K562 (cell line): Measurements from ENCODE around the gene PTPN14. TPM values are rescaled to one million over a fixed set of nuclear protein-coding genes. Genes with fewer than 3 reads are reported as not detected.

ENCODE experiments used
- ATAC-seq: fragments of 200-7000 bp; cut with Tn5 transposase; 3 replicates; pipeline ENCODE4 v1.9.1; 2020; ENCODE audit warnings: moderate library complexity
- BruUV-seq: library from RNA; stranded (reverse); fragments of 400-500 nt; replicated peaks from 2 replicates; lab custom pipeline; 2021; lab: Mats Ljungman, UMichigan
- CTCF ChIA-PET: fragments of 300-600 bp; formaldehyde crosslinking; extraction: SDS; loops from one replicate; lab custom pipeline; 2021; ENCODE audit warnings: low intra/inter-chr PET ratio; lab: Yijun Ruan, JAX
- POLR2A ChIA-PET: fragments of 300-600, 350-650 bp; sonication (Branson Sonifier 250); formaldehyde crosslinking; extraction: SDS; loops from one replicate; lab custom pipeline; 2021; ENCODE audit warnings: antibody characterized with exemption, inconsistent platforms; lab: Yijun Ruan, JAX
- DNase-seq, 4 experiments: peaks; one replicate each; pipeline versions ENCODE4 v3.0.0 to v3.0.0-alpha.2; 2011 to 2018; ENCODE audit warnings: low spot score in 3 of 4, mixed read lengths in 3 of 4; ENCODE audit errors: extremely low read depth in 1 of 4
- FAIRE-seq: peaks from 2 replicates; lab custom pipeline; 2011; peaks lifted over from hg19 to GRCh38; lab: Jason Lieb, UNC
- H2AFZ ChIP-seq: 2 replicates; pipeline ENCODE4 v1.6.0; 2011; ENCODE audit warnings: low read depth, low read length, control low read depth, inconsistent platforms
- H3K27ac ChIP-seq: fragments of 200-600 bp; 3 replicates; pipeline ENCODE4 v1.8.0; 2011; ENCODE audit warnings: low read depth, mild to moderate bottlenecking, control low read depth, inconsistent platforms, low read length, moderate library complexity, mixed read lengths; ENCODE audit errors: extremely low read depth
- H3K27me3 ChIP-seq, 2 experiments: fragments of 300-600 bp in 1 of 2; 2 replicates in 1 of 2; 3 replicates in 1 of 2; pipeline versions ENCODE4 v1.6.0 to v1.8.0; 2011; ENCODE audit warnings: inconsistent platforms in 2 of 2, low read length in 2 of 2, mild to moderate bottlenecking in 1 of 2, mixed read lengths in 1 of 2, moderate library complexity in 1 of 2; ENCODE audit not compliant: control insufficient read depth in 2 of 2, insufficient read depth in 2 of 2
- H3K36me3 ChIP-seq: fragments of 300-600 bp; 3 replicates; pipeline ENCODE4 v1.8.0; 2011; ENCODE audit warnings: mild to moderate bottlenecking, low read length, inconsistent platforms; ENCODE audit not compliant: control insufficient read depth, insufficient read depth
- H3K4me1 ChIP-seq, 2 experiments: fragments of 200-600 bp in 1 of 2; replicated peaks in 1 of 2; 2 replicates in 1 of 2; 3 replicates in 1 of 2; pipeline versions ENCODE4 v1.5.1 to v1.8.0; 2011; ENCODE audit warnings: inconsistent platforms in 2 of 2, low read length in 2 of 2, mild to moderate bottlenecking in 1 of 2, mixed read lengths in 1 of 2, moderate library complexity in 1 of 2; ENCODE audit not compliant: control insufficient read depth in 2 of 2, insufficient read depth in 2 of 2
- H3K4me2 ChIP-seq: 2 replicates; pipeline ENCODE4 v1.6.1; 2011; ENCODE audit warnings: low read length, control low read depth, inconsistent platforms, mixed read lengths; ENCODE audit not compliant: insufficient read depth
- H3K4me3 ChIP-seq: fragments of 200-600 bp; sonication (generic), shearing (Covaris generic); 2 replicates; pipeline ENCODE4 v1.5.1; 2016; ENCODE audit warnings: control low read depth, inconsistent platforms
- H3K79me2 ChIP-seq: fragments of 200-600 bp; 3 replicates; pipeline ENCODE4 v1.8.0; 2011; ENCODE audit warnings: low read length, inconsistent platforms; ENCODE audit not compliant: control insufficient read depth, insufficient read depth
- H3K9ac ChIP-seq, 2 experiments: 2 replicates each; pipeline versions ENCODE4 v1.6.0 to v1.6.1; 2011; ENCODE audit warnings: low read depth in 2 of 2, low read length in 2 of 2, control low read depth in 1 of 2, inconsistent platforms in 1 of 2, mild to moderate bottlenecking in 1 of 2, mixed read lengths in 1 of 2; ENCODE audit not compliant: insufficient read depth in 1 of 2
- H3K9me1 ChIP-seq: one replicate; pipeline ENCODE4 v1.6.0; 2011; ENCODE audit warnings: inconsistent platforms, mild to moderate bottlenecking, low read length, moderate library complexity; ENCODE audit not compliant: control insufficient read depth, insufficient read depth
- H3K9me3 ChIP-seq: replicated peaks from 2 replicates; pipeline ENCODE4 v1.5.1; 2011; ENCODE audit warnings: low read depth, low read length, inconsistent platforms; ENCODE audit not compliant: control insufficient read depth, insufficient read depth
- H4K20me1 ChIP-seq: replicated peaks from 2 replicates; pipeline ENCODE4 v1.6.1; 2011; ENCODE audit warnings: low read length, inconsistent platforms, mixed read lengths; ENCODE audit not compliant: control insufficient read depth, insufficient read depth
- CCAR2 ChIP-seq: fragments of 200-400 bp; formaldehyde crosslinking; IDR thresholded peaks from 2 replicates; pipeline ENCODE4 v1.6.1; 2017; ENCODE audit warnings: mild to moderate bottlenecking, low read depth, low read length
- GABPB1 ChIP-seq: sonication (generic); formaldehyde crosslinking; IDR thresholded peaks from 2 replicates; pipeline ENCODE4 v1.8.0; 2022; ENCODE audit warnings: mild to moderate bottlenecking, missing genetic modification reagents
- KLF1 ChIP-seq: fragments of 450-650 bp; IDR thresholded peaks from 2 replicates; pipeline ENCODE4 v1.6.1; 2016; ENCODE audit warnings: missing genetic modification characterization, missing compliant biosample characterization
- MIER1 ChIP-seq: fragments of 450-650 bp; IDR thresholded peaks from 2 replicates; pipeline ENCODE4 v1.6.1; 2016; ENCODE audit warnings: antibody characterized with exemption, mild to moderate bottlenecking, low read depth
- RBM25 ChIP-seq: fragments of 200-400 bp; formaldehyde crosslinking; IDR thresholded peaks from 2 replicates; pipeline ENCODE4 v1.6.1; 2018; ENCODE audit warnings: low read length, low read depth, moderate library complexity; ENCODE audit not compliant: severe bottlenecking
- WHSC1 ChIP-seq: IDR thresholded peaks from one replicate; pipeline ENCODE4 v1.6.1; 2012; ENCODE audit warnings: low read length, control low read depth, inconsistent platforms
- ZNF140 ChIP-seq: fragments of 250-450 bp; sonication (Bioruptor Pico); IDR thresholded peaks from 2 replicates; pipeline ENCODE4 v1.8.0; 2021; ENCODE audit warnings: moderate library complexity, mild to moderate bottlenecking, inconsistent platforms
- ZNF146 ChIP-seq: IDR thresholded peaks from one replicate; pipeline ENCODE4 v1.6.1; 2018; ENCODE audit warnings: missing compliant biosample characterization; ENCODE audit not compliant: unreplicated experiment
- WGBS: fragments of 100-300 bp; shearing (Covaris generic); methylation state at CpG from one replicate; pipeline ENCODE4 v1.1.6; 2016; ENCODE audit warnings: low coverage, mixed read lengths; ENCODE audit not compliant: insufficient coverage; ENCODE audit errors: missing lambda C conversion rate; 5-methylcytosine and 5-hydroxymethylcytosine counted together
- in situ Hi-C: fragments of 300-500 bp; cut with MboI; formaldehyde crosslinking; loops from 4 replicates; pipeline ENCODE4 v1.15.0; 2018; ENCODE audit warnings: inconsistent platforms, mixed read lengths
- intact Hi-C: fragments of 100-400 bp; cut with micrococcal nuclease; formaldehyde crosslinking; loops from 2 replicates; pipeline ENCODE4 v1.14.2; 2022
- polyA plus RNA-seq, 8 experiments: library from polyadenylated mRNA; depleted of rRNA in 4 of 8; stranded (reverse) in 5 of 8; unstranded in 3 of 8; fragments of >200 nt; fragmentation: Nextera tagmentation in 2 of 8; fragmentation: Illumina TruSeq in 1 of 8; extraction: Ambion mirVana in 2 of 8; extraction: Trizol in 1 of 8; gene quantifications; 2 replicates each; pipeline versions ENCODE4 v1.2.1 to v1.2.3, GENCODE V29; 2011 to 2014; ENCODE audit warnings: inconsistent platforms in 1 of 8, missing spikeins in 1 of 8
- total RNA-seq, 7 experiments: library from RNA; depleted of rRNA in 6 of 7; stranded (reverse); fragments of >200 nt in 6 of 7; fragmentation: Illumina TruSeq in 2 of 7; extraction: Trizol in 2 of 7; gene quantifications; 2 replicates each; pipeline versions ENCODE4 v1.2.1 to v1.2.3, GENCODE V29; 2011 to 2021; ENCODE audit warnings: low replicate concordance in 1 of 7
- TF ChIP-seq, protein P1 (sequence below): fragments of 250-450 bp; sonication (Bioruptor Pico); IDR thresholded peaks from 2 replicates; pipeline ENCODE4 v1.8.0; 2022; ENCODE audit warnings: inconsistent platforms, mild to moderate bottlenecking, moderate library complexity, borderline replicate concordance
- TF ChIP-seq, protein P2 (sequence below): sonication (generic); formaldehyde crosslinking; IDR thresholded peaks from 2 replicates; pipeline ENCODE4 v1.8.0; 2022; ENCODE audit warnings: mild to moderate bottlenecking, low read depth, missing genetic modification reagents

Gene PTPN14
- total and polyA plus RNA-seq, 9 of the 15 experiments (the other 6 are each of a cell fraction or from before 2014, with no cell fraction given) = 0.01 to 0.29 (median 0.04) TPM; not detected in 6

DNA sequence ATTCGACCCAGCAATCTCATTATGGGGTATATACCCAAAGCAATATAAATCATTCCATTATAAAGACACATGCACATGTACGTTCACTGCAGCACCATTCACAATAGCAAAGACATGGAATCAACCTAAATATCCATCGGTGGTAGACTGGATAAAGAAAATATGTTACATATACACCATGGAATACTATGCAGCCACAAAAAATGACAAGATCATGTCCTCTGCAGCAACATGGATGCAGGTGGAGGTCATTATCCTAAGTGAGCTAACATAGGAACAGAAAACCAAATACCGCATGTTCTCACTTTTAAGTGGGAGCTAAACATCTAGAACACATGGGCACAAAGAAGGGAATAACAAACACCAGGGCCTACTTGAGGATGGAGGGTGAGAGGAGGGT is 115.5 kb downstream of the PTPN14 start:
- Histone ChIP-seq H2AFZ (no peak overlapping the region), H3K27ac (no peak overlapping the region), H3K9me1 (no peaks in the 10 kb centered on the region), H3K36me3 (no peaks in the 10 kb centered on the region), H3K27me3 (no peaks in the 10 kb centered on the region; a peak in 2 of 5 replicates), H3K79me2 (no peaks in the 10 kb centered on the region), H3K4me3 (no peak overlapping the region), H3K9me3 (no peaks in the 10 kb centered on the region), H3K4me1 (no peaks in the 10 kb centered on the region), H3K4me2 (no peak overlapping the region), H3K9ac (no peak overlapping the region), H4K20me1 (no peaks in the 10 kb centered on the region)
- intact Hi-C loops (no loop called here), in situ Hi-C loops (no loop called here)
- DNase-seq (no peak), ATAC-seq (no peak), FAIRE-seq (no peak)
- no TSS peak for BruUV-seq
- POLR2A ChIA-PET = no interaction called here
- TF ChIP-seq, protein P1, sequence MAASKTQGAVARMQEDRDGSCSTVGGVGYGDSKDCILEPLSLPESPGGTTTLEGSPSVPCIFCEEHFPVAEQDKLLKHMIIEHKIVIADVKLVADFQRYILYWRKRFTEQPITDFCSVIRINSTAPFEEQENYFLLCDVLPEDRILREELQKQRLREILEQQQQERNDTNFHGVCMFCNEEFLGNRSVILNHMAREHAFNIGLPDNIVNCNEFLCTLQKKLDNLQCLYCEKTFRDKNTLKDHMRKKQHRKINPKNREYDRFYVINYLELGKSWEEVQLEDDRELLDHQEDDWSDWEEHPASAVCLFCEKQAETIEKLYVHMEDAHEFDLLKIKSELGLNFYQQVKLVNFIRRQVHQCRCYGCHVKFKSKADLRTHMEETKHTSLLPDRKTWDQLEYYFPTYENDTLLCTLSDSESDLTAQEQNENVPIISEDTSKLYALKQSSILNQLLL = no peak
- TF ChIP-seq MIER1 (no peak), ZNF140 (CRISPR knock-in tag) (no peak), WHSC1 (no peak), RBM25 (peak; percentile 36), GABPB1 (CRISPR knock-in tag) (no peak), ZNF146 (CRISPR knock-in tag) (peak; percentile 75), CCAR2 (no peak), KLF1 (tag) (no peak)
- TF ChIP-seq, protein P2, sequence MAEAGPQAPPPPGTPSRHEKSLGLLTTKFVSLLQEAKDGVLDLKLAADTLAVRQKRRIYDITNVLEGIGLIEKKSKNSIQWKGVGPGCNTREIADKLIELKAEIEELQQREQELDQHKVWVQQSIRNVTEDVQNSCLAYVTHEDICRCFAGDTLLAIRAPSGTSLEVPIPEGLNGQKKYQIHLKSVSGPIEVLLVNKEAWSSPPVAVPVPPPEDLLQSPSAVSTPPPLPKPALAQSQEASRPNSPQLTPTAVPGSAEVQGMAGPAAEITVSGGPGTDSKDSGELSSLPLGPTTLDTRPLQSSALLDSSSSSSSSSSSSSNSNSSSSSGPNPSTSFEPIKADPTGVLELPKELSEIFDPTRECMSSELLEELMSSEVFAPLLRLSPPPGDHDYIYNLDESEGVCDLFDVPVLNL = no peak
- 3% methylated on average over 4 of the region's 4 CpGs for WGBS
- CTCF ChIA-PET = no interaction called here
